ENCODE measurements around the gene LRRC63. TPM values are rescaled to one million over a fixed set of nuclear protein-coding genes. Genes with fewer than 3 reads are reported as not detected.

Gene LRRC63
- total RNA-seq, 1 donor from 2014 or later: 0.49 TPM

DNA sequence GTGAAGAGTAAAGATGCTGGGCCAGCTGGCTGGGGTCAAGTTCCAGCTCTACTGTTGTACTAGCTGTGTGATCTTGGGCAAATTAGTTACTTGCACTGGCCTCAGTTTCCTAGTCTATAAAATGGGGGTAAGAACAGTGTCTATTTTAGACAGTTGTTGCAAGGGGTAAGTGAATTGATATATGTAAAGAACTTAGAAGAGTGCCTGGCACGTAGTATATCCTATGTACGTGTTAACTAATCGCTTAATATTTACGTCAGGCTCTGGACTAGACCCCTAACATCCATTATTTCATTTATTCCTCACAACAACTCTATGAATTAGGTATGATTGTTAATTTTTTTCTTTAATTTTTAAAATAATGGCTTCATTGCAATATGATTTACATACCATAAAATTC lies 26.1 kb upstream of the LRRC63 start:
- no peak for DNase-seq (ENCODE audit: extremely low spot score in 2 of 2)
- Histone ChIP-seq H3K27me3 (no peaks in the 10 kb centered on the region), H3K4me3 (no peak overlapping the region), H3K4me1 (no peaks in the 10 kb centered on the region), H3K9me3 (no peaks in the 10 kb centered on the region), H3K36me3 (no peaks in the 10 kb centered on the region), H3K27ac (no peak overlapping the region)
- intact Hi-C loops (cut with DNase I): no loop called here
- TF ChIP-seq POLR2A (IDR thresholded peaks at IDR 0.05) (no peak), POLR2AphosphoS5 (IDR thresholded peaks at IDR 0.05; ENCODE audit: insufficient read depth in 1 of 2, low read depth in 1 of 2) (no peak)
- TF ChIP-seq, protein P1, sequence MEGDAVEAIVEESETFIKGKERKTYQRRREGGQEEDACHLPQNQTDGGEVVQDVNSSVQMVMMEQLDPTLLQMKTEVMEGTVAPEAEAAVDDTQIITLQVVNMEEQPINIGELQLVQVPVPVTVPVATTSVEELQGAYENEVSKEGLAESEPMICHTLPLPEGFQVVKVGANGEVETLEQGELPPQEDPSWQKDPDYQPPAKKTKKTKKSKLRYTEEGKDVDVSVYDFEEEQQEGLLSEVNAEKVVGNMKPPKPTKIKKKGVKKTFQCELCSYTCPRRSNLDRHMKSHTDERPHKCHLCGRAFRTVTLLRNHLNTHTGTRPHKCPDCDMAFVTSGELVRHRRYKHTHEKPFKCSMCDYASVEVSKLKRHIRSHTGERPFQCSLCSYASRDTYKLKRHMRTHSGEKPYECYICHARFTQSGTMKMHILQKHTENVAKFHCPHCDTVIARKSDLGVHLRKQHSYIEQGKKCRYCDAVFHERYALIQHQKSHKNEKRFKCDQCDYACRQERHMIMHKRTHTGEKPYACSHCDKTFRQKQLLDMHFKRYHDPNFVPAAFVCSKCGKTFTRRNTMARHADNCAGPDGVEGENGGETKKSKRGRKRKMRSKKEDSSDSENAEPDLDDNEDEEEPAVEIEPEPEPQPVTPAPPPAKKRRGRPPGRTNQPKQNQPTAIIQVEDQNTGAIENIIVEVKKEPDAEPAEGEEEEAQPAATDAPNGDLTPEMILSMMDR (IDR thresholded peaks at IDR 0.05): no peak

DNA sequence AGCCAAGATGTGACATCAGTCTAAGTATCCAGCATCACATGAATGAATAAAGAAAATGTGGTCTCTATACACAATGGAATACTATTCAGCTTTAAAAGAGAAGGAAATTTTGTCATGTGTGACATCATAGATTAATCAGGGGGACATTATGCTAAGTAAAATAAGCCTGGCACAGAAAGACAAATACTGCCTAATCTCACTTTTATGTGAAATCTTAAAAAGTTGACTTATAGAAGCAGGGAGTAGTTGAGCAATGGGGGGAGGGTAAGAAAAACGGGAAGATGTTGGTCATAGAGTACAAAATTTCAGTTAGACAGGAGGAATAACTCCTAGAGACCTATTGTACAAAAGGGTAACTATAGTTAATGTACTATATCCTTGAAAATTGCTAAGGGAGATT lies 19.3 kb upstream of the LRRC63 start:
- intact Hi-C loops (cut with DNase I): no loop called here
- H3K4me1 ChIP-seq: no peaks in the 10 kb centered on the region
- H3K27ac ChIP-seq: no peak overlapping the region
- no peaks in the 10 kb centered on the region for H3K27me3 ChIP-seq
- H3K36me3 ChIP-seq: no peaks in the 10 kb centered on the region
- TF ChIP-seq POLR2A (IDR thresholded peaks at IDR 0.05) (no peak), POLR2AphosphoS5 (IDR thresholded peaks at IDR 0.05; ENCODE audit: insufficient read depth in 1 of 2, low read depth in 1 of 2) (no peak)
- TF ChIP-seq, protein P1 (IDR thresholded peaks at IDR 0.05): no peak
- no peak for DNase-seq (ENCODE audit: extremely low spot score in 2 of 2)
- H3K9me3 ChIP-seq: no peaks in the 10 kb centered on the region
- no peak overlapping the region for H3K4me3 ChIP-seq

DNA sequence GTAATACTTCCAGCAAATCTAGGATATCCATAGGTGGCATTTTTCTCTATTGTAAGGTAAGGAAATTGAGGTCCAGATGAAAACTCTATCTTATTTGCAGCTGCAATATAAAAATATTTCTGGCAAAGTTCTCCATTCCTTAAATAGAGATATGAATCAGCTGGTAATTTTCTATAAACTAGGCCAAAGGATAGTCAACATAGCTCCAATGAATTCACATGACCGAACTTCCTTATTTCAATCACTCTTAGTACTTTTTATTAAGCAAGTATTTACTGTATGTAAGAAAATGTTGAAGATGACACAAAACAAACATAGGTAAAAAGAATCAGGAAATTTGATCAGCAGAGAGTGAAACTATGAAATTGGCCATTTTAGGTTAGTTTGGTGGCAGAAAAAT lies 16.7 kb upstream of the LRRC63 start:
- H3K27me3 ChIP-seq: no peaks in the 10 kb centered on the region
- no peaks in the 10 kb centered on the region for H3K36me3 ChIP-seq
- no peak for DNase-seq (ENCODE audit: extremely low spot score in 2 of 2)
- H3K4me3 ChIP-seq: no peak overlapping the region
- intact Hi-C loops (cut with DNase I): no loop called here
- H3K27ac ChIP-seq: no peak overlapping the region
- TF ChIP-seq POLR2AphosphoS5 (IDR thresholded peaks at IDR 0.05; ENCODE audit: insufficient read depth in 1 of 2, low read depth in 1 of 2) (no peak), POLR2A (IDR thresholded peaks at IDR 0.05) (no peak)
- TF ChIP-seq, protein P1 (IDR thresholded peaks at IDR 0.05): no peak
- H3K4me1 ChIP-seq: no peaks in the 10 kb centered on the region
- H3K9me3 ChIP-seq: no peaks in the 10 kb centered on the region

DNA sequence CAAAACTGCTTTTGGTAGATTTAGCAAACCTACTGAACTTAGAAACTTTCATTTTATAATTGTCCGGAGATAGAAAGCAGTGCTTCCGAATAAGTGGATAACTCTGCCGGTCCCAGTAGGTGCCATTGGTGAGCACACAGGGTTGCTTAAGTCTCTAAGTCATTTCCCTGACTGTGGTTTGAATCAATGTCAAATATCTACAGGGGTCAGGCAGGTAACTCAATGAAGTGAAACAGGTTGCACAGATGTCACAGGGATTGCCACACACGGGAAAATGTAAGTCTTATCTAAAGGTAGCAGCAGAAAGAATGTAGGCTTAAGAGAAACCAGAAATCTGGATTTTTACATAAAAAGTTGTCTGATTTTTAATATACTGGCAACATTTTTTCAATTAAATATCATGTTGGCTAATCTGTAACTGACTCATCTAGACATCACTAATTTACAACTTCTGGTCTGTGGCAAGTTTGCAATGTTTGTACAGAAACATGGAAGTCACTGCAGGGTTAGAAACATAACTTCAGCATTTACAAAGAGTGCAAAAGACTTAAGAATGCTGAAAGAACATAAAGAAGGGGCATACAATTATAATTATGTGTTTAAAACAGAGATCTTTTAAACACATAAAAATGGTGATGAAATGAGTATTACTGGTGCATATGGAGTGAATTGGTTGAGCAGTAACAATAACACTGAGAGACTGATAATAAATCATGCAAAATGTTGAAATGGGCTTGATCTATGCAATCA lies 14.3 kb upstream of the LRRC63 start:
- intact Hi-C loops (cut with DNase I): no loop called here
- Histone ChIP-seq H3K27ac (no peak overlapping the region), H3K27me3 (no peaks in the 10 kb centered on the region), H3K4me1 (no peaks in the 10 kb centered on the region), H3K36me3 (no peaks in the 10 kb centered on the region), H3K4me3 (no peak overlapping the region), H3K9me3 (no peaks in the 10 kb centered on the region)
- DNase-seq (ENCODE audit: extremely low spot score in 2 of 2): no peak
- TF ChIP-seq POLR2A (IDR thresholded peaks at IDR 0.05): no peak

DNA sequence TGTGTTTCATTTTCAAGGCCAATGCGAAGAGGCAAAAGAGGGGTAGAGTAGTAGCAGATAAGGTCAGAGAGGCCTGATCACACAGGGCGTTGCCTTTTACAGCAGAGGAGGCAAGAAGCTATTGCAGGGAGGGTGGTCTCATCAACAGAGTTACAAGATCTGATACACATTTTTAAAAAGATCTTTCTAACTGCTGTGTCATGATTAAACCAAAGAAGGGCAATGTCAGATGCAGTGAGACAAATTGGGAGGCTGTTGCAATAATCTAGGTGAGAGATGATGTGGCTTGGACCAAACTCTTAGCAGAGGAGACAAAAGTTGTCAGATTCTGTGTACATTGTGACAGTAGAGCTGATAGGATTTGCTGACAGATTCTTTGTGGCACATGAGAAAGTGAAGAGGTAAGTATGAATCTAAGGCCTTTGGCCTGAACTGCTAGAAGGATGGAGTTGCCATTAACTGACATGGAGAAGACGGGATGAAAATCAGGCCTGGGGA lies 13.0 kb upstream of the LRRC63 start:
- no peaks in the 10 kb centered on the region for H3K4me1 ChIP-seq

More for the DNA sequence above, 13.0 kb upstream of the LRRC63 start:
- Histone ChIP-seq H3K27me3 (no peaks in the 10 kb centered on the region), H3K4me3 (no peak overlapping the region), H3K27ac (no peak overlapping the region), H3K36me3 (no peaks in the 10 kb centered on the region), H3K9me3 (no peaks in the 10 kb centered on the region)
- TF ChIP-seq POLR2A (IDR thresholded peaks at IDR 0.05) (no peak), POLR2AphosphoS5 (IDR thresholded peaks at IDR 0.05; ENCODE audit: insufficient read depth in 1 of 2, low read depth in 1 of 2) (no peak)
- TF ChIP-seq, protein P1 (IDR thresholded peaks at IDR 0.05): no peak
- no peak for DNase-seq (ENCODE audit: extremely low spot score in 2 of 2)
- intact Hi-C loops (cut with DNase I): no loop called here
